Activated CD8-positive, alpha-beta memory T cell treated with anti-CD3 and anti-CD28 coated beads for 1 hour (primary cell): ENCODE measurements around the gene PTPRT.

ENCODE experiments used
- DNase-seq, 2 donors: peaks; one replicate each; pipeline ENCODE4 v3.0.0-alpha.2; 2020; ENCODE audit warnings: low read depth in 1 of 2; ENCODE audit errors: extremely low read depth in 1 of 2

Gene PTPRT

DNA sequence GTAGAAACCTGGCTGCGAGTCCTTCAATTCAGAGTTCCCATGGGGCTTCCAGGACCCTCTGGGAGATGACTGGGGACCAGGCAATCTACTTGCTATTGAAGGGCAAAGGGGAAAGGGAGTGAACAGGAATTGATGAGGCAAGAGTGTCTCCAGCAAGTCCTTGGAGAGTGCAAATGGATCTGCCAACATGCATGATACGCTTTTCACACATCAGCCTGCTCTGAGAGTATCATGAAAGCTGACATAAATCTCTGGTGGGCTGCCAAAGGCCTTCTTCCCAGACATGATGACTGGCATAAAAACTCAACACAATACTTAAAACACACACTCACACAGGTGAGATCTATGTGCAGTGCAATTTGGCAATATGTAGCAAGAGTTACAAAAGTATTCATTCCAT lies 759.1 kb downstream of the PTPRT start:
- DNase-seq: no peak

DNA sequence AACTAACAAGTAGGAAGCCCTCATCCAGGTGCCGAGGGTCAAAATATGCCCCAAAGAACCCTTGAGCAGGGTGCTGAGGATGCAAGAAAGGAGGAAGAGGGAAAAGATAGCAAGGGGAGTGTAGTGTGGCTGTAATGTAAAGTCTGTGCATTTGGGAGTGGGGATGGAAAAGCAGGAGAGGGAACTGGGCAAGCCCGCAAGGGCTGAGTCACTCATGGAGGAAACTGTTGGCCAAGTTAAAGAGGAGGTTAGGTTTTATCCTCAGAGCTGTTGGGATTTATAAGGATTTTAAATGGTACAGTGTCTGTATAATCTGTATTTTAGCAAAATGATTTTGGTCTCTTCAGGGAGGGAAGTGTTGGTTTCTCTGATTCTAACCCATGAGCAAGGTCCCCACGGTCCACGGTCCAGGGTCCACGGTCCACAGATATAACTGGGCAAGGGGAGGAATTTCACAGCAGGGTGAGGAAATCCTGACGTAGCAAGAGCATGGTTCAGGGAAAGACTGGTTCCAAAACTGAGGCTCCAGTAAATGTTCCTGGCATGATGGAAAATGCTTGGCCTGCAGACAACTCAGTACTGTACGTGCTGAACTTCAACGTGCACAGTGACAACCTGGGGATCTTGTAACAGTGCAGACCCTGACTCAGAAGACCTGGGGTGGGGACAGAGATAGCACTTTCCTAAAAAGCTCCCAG lies 759.8 kb downstream of the PTPRT start:
- no peak for DNase-seq

DNA sequence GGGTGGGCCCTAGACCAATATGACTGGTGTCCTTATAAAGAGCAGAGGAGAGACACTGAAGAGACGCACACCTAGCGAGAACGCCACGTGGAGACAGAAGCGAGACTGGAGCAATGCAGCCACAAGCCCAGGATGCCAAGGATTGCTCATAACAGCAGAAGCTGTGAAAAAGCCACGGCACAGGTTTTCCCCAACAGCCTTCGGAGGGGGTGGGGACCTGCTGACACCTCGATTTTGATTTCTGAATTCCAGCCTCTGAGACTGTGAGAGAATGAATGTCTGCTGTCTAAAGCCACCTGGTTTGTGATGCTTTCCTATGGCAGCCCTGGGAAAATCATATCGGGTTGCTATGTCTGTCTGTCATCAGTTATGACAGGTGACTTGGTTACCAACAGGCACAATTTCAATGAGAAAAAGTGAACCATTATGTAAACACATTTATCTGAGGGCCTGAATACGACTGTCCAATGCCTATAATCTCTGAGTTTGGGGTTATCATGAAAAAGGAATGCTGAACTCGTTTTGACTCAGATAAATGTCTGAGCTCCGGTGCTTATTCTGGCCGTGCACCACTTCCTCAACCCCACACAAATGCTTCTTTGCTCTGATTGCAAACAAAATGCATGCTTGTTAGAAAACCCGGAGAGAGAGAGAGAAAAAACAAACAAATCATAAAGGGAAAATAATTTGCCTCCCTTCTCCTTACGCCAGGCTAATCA lies 769.7 kb downstream of the PTPRT start:
- no peak for DNase-seq

DNA sequence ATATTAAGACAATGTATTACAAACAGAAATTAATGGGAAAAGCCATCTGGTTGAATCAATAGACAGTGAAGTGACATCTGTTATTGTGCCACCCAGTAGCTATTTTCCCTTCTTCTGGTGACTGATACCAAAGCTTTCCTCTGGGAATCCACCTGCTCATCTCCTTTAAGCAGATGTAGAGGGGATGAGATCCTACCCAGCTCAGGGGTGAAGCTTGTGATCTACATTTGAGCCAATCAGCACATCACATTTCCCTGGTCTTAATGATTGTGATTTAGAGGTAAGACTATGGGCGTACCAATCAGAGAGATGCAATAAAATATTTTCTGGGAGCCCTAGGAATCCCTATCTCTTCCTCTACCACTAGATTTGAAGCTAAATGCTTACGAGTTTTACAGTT lies 782.9 kb downstream of the PTPRT start:
- DNase-seq: no peak

DNA sequence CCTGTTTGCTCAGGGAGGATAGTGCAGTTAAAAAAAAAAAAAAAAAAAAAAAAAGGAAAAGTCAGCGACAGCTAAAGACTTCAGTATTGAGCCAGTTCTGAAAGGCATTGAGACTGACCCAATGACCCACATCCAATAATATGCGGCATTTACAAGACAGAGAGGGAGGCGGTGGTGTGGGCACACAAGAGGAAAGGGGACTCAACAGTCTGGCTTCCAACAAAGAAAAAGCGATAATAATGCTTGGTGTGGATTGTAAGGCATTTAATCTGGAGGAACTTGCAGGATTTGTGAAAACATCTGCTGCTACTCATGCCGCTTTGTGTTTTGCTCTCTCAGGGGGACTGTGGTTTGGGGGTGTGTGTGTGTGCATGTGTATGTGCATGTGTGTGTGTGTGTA lies 787.3 kb downstream of the PTPRT start:
- DNase-seq: no peak

DNA sequence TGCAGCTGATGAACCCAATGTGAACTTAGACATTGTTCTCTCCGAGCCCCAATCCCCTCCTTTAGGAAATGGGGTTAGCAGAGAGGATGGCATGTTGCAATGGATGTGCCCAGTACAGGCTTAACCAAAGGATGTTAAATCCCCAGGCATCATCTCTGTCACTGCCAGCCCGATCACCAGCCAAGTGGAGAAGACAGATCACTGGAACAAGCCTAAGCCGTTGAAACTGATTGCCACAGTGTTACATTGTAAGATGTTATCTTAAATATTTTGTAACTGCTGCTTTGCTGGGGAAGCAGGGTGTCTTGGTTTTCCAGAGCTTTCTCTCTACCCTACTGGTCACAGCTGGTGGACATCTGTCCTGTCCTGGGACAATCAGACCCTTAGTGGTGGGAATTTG lies 788.1 kb downstream of the PTPRT start:
- DNase-seq: no peak

DNA sequence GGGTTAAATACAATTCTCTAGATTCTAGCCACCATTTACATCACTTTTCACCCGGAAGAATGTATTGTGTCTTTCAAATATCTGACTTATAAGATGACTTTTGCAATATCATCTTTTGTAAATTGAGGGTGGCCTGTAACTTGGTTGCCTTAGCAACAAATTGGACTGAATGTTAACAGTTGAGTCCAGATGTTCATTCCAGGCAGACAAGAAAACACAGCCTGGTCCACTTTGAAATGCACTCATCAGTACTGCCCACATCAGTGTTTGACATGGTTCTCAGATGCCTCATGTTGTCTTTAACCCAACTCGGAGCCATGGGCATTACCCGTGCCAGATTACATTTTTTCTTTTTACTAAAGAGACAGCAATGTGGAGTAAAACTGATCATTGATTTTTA lies 789.9 kb downstream of the PTPRT start:
- DNase-seq: no peak

DNA sequence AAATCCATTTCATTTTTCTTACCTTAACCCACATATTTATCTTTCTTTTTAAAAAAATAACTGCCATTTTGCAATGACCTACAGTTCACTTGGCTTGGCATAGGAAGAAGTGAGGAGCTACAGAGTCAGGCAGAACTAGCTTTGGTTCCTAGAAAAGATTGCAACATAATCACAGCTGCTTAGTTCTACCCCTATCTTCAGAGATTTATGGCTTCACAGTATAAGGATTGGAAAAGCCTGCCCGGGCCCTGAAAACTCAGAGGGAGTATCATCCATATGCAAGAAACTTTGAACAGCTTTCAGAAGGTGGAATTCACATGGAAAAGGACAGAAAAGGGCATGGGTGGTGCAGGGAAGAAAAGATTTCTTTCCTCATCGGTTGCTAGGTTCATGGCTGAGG lies 797.3 kb downstream of the PTPRT start:
- no peak for DNase-seq

DNA sequence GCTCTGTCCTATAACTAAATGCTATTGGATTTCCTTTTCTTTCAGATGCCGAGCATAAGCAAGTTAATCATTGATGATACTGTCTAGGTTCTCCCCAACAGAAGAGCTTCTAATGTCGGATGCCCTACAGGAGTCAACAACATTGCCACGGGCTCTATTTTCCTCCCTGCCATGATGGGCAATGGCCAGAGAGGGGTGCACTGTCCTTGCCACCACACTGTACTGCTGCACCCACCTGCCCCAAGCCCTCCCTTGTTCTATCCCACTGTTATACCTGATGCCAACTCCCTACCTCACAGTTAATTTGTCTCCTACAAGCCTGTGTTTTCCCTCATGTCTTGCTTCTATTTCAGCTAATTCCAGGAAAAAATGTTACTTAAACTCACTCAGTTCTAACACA lies 797.9 kb downstream of the PTPRT start:
- no peak for DNase-seq

DNA sequence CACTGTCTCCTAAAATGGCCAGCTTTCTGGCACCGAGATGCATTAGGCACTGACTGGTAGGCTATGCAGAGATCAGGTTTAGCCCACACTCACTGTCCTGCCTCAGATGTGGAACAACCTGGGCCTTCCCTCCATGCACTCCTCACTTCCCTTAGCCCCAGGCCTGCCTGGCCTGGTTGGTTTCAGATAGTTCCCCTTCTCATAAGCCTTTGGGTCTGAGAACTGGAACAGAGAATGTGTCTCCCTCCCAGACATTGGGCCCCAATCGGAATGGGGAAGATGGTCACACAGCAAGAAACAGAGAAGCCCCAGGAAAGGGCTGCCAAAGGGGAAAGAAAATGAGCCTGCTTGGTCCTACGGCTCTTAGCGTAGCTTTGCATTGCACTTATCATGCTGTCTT lies 809.4 kb downstream of the PTPRT start:
- DNase-seq: no peak

DNA sequence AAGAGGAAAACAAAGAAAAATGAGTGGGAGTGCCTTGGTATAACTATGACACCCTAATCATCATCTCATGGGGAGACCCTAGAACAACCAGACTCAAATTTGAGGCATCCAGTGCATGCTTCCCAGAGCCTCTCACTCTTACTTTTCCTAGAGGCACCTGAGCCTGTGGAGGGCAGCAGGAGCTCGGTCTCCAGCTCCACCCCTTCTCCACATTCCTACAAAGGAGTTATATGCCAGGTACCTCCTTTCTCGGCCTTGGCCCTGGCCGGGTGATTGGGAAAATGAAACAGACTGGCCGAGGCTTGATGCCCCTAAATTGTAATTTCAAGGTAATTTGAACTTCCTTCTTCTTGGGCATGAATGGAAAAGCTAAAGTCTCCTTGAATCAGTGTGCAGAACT lies 810.3 kb downstream of the PTPRT start:
- no peak for DNase-seq

DNA sequence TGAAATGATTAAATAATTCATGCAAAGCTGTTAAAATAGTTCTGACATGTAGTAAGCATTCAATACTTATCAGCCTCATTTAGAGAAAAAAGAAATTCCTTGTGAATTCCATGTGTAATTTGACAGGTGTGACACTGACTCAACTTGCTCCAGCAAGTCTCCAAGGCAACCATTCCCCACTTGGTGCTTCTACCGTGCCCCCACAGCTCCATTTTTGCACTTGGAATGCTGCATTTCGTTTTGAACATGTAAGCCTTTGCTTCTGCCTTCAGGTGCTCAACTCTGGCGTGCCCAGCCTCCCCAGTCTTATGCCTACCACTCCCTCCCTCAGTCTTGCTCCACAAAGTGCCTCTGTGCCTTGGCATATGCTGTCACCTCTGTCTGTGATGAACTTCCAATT lies 810.9 kb downstream of the PTPRT start:
- DNase-seq: no peak

DNA sequence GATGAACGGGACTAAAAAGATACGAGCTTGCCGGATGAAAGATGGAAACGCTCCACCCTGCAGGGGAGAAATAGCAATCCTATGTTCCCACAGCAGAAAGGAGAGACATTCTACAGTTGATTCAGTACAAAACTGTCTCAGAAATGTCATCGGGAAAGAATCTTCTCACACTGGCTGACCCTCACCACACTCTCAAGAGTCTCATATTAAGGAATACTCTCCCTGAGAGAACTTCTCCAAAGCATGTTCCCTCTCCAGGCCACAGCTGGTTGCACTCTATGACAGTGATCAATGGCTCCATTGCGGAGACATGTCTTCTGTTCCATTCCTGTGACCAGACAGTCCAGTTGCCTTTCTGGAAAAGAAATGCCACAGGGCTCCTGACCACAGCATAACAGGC lies 813.6 kb downstream of the PTPRT start:
- DNase-seq: no peak

DNA sequence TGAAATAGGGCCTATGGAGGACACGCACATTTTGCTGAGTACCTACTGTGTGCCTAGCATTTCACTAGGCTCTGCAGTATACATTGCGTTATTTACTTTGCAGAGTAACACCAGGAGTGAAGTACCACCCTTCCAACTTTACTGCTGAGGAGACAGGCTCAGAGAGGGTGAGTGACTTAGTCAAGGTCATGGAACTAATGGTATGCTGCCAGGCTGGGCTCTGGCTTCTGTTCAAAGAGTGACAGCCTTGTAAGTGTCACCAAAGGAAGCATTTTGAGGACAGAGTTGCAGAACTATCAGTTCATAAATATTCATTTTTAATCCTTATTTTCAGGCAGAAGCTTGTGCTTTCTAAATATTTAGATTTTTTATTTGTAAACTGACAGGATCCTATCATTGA lies 816.7 kb downstream of the PTPRT start:
- DNase-seq: no peak

DNA sequence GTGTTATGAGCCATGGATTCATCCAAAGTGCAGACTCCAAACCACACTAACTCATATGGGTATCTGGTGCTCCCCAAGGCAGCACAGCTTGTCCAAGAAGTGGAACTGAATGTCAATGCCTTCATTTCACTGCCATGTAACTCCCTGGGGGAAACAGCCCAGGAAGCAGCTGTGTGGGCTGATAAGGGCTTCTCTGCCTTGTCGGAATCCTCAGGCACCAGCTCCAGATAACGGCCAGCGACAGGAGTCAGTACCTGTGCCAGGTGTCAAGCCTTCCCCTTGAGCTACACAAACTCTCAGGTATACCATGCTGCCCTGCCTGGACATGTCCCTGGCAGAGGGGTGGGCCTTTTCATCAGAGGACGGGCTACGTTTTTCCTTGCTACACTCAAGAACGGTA lies 819.6 kb downstream of the PTPRT start:
- no peak for DNase-seq

DNA sequence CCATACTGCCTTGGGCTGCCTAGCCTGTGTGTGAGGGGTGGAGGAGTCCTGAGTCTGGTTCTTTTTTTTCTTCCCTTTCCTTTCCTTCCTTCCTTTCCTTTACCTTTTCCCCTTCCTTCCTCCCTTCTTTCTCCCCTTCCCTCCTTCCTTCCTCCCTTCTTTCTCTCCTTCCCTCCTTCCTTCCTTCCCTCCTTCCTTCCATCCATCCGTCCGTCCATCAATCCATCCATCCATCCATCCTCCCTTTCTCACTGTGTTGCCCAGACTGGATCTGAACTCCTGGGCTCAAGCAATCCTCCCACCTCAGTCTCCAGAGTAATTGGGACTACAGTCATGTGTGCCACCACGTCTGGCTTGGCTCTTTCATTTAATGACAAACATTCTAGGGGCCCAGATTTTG lies 820.8 kb downstream of the PTPRT start:
- DNase-seq: no peak

DNA sequence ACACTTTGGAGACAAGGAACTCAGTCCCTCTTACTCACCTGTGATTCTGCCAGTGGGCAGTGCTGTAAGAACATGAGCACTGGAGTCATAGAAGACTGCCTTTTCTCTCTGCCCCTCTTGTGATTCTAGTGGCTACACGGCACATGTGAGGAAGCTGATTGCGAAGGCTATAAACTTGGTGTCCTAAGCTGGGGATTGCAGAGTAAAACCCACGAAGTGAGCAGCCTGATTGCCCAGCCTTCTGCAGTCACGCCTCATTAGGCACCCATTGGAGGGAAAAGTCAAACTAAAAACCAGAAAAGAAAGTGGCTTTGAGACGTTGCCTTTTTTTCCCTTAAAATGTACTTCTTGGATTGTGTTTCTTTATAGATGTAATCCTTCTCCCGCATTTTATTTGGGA lies 823.1 kb downstream of the PTPRT start:
- no peak for DNase-seq

DNA sequence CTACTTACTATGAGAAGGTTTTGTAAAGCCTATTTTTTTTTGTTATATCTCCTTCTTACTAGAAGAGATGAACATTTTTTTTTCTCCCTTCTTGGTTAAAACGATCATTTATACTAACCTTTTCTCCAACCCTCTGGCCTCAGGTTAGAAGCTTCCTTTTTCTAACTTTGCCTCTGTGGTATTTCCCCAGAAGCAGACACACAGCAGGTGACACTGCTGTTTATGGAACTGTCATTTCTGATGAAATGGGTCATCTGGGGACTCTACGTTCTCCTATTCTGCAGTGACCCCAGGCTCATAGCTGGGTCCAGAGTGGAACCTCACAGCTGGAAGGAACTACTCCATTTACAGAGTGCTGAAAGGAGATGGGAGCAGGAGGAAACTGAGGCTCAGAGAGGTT lies 825.3 kb downstream of the PTPRT start:
- DNase-seq: no peak

DNA sequence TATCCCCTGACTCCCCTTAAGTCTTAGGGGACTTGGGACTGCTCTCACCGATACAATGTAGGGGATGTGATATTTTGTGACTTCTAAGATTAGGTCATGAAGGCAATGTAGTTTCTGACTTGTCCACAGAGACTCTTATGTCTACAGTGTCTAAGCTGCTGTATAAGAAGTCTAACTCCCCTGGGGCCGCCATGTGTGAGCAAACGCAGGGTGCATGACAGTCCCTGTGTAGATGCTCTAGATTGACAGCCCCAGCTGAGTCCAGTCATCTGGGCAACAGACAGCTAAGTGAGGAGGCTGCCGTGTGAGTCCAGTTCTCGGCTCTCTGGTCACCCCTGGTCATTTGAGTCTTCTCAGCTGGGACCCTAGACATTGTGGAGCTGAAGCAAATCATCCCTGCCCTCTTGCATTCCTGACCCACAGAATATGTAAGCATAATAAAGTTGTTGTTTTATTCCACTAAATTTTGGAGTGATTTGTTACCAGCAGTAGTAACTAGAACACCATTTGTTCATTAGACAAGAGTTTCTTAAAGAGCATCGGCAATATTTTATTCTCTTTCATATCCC lies 828.2 kb downstream of the PTPRT start:
- DNase-seq: no peak

DNA sequence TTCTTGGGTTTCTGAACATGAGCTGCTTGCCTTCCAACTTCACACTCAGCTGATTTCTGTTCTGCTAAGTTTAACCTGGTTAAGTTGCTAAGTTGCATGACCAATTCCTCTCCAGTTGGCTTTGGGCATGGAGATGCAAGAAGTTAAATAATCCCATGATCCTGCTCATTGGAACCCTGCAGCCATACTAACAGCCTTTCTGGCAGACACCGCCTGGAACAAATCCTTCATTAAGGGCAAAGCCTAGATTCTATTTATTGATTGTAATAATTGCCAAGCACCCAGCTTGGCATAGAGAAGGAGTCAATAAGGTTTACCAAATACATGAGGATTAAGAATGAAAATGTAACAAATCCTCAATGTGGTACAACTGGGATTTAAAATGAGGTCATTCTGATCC lies 829.1 kb downstream of the PTPRT start:
- DNase-seq: no peak

DNA sequence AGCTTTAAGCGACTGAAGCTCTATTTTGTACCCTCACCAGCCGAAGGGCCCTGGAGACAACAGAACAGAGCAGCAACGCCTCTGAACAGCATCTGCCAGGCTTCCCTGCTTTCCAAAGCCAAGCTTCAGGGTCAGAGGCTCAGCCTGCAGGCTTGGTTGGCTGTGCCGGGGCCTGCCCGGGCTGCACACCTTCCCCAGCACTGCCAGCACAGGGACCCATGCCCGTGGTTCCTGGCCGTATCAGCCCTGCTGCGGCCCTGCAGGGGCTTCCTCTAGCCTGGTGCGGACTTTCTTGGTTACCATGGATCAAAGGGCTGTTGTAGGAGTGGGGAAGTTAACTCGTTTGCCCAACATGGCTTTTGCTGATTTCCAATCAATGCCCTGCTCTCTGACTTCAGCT lies 830.1 kb downstream of the PTPRT start:
- DNase-seq: no peak

DNA sequence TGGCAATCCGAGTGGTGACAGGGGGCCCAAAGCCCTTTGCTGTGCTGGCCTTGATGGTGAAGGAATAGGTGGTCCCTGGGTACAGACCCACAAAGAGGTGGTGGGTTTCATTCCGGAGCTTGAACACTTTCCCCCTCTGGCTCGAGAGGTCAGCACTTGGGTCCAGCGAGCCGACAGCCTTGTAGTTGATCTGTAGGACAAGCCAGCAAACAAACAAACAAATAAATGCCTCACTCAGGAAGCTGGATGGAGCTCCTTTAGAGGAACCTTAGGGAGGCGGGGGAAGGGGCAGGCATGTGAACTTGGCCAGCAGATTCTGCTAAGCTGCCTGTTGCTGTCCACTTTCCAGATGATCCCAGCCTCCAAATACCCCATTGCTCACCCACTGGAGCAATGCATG lies 837.6 kb downstream of the PTPRT start:
- no peak for DNase-seq

DNA sequence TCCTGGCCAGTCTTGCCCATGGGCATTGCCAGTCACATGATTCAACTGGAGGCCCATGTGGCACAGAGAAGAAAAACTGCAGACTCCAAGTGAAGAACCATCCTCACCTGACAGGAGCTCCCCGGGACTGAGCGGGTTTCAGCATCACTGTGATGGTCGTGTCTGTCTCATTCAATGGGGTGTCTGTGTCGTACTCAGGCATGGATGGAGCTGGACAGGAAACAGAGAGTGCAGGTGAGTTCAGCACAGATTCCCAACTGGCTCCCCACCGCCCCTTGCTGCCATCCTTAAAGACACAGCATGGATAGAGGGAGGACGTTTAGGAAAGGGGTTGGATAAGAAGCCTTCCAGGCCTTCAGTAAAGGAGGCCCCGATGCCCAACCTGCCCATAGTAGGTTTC lies 839.2 kb downstream of the PTPRT start:
- no peak for DNase-seq
